ENCODE results near the gene FOS. TPM values are rescaled to one million over a fixed set of nuclear protein-coding genes. Genes with fewer than 3 reads are reported as not detected.

Gene FOS
- total RNA-seq, 2 experiments from 2014 or later: 1,565 to 1,685 TPM

GRCh38 chr14:75323571-75323970 is 44.9 kb downstream of the FOS start:
- Histone ChIP-seq H3K27ac (ENCODE audit: low read depth in 1 of 2, low read length in 2 of 2) (no peak overlapping the region), H3K27me3 (ENCODE audit: control insufficient read depth in 1 of 2, insufficient read depth in 2 of 2, low read length in 2 of 2) (no peaks in the 10 kb centered on the region), H3K4me1 (ENCODE audit: insufficient read depth, low read length) (no peaks in the 10 kb centered on the region), H3K9me3 (ENCODE audit: control insufficient read depth in 1 of 2, insufficient read depth in 1 of 2, low read length in 2 of 2) (no peaks in the 10 kb centered on the region), H3K4me3 (ENCODE audit: low read length) (no peak overlapping the region), H3K36me3 (ENCODE audit: insufficient read depth, low read length) (no peaks in the 10 kb centered on the region)
- CTCF ChIA-PET: no interaction called here
- ATAC-seq (ENCODE audit: poor library complexity) (no peak), DNase-seq (no peak)
- no peaks in the 10 kb centered on the region for H3K9me3 Mint-ChIP-seq
- intact Hi-C loops (cut with DNase I, micrococcal nuclease): no loop called here
- no peak overlapping the region for H3K27ac Mint-ChIP-seq
- H3K27me3 Mint-ChIP-seq: no peaks in the 10 kb centered on the region
- no peak overlapping the region for H3K4me3 Mint-ChIP-seq
- H3K36me3 Mint-ChIP-seq (ENCODE audit: low read depth): no peaks in the 10 kb centered on the region
- H3K4me1 Mint-ChIP-seq (ENCODE audit: low read depth): no peaks in the 10 kb centered on the region
- POLR2A ChIA-PET: interaction anchor here (0.7 kb wide), 1 partner anchor 145 kb away, joined by 3 read pairs; no protein-coding TSS in a partner anchor
- TF ChIP-seq CTCF (IDR thresholded peaks at IDR 0.05): no peak

GRCh38 chr14:75328558-75329155 is 50.0 kb downstream of the FOS start:
- Histone ChIP-seq H3K36me3 (ENCODE audit: insufficient read depth, low read length) (no peaks in the 10 kb centered on the region), H3K4me1 (ENCODE audit: insufficient read depth, low read length) (peaks cover 7% of the 10 kb centered on the region), H3K9me3 (ENCODE audit: control insufficient read depth in 1 of 2, insufficient read depth in 1 of 2, low read length in 2 of 2) (no peaks in the 10 kb centered on the region), H3K27ac (ENCODE audit: low read depth in 1 of 2, low read length in 2 of 2) (no peak overlapping the region), H3K4me3 (ENCODE audit: low read length) (no peak overlapping the region), H3K27me3 (ENCODE audit: control insufficient read depth in 1 of 2, insufficient read depth in 2 of 2, low read length in 2 of 2) (no peaks in the 10 kb centered on the region)
- no peaks in the 10 kb centered on the region for H3K36me3 Mint-ChIP-seq (ENCODE audit: low read depth)
- peaks cover 14% of the 10 kb centered on the region for H3K4me1 Mint-ChIP-seq (ENCODE audit: low read depth)
- POLR2A ChIA-PET: no interaction called here
- TF ChIP-seq CTCF (IDR thresholded peaks at IDR 0.05): no peak
- no peaks in the 10 kb centered on the region for H3K27me3 Mint-ChIP-seq
- H3K4me3 Mint-ChIP-seq: no peak overlapping the region
- intact Hi-C loops (cut with DNase I, micrococcal nuclease): no loop called here
- ATAC-seq (ENCODE audit: poor library complexity) (no peak), DNase-seq (no peak)
- no peak overlapping the region for H3K27ac Mint-ChIP-seq
- CTCF ChIA-PET: no interaction called here
- H3K9me3 Mint-ChIP-seq: no peaks in the 10 kb centered on the region

- no peak for ATAC-seq (ENCODE audit: poor library complexity)
- Mint-ChIP-seq H3K36me3 (ENCODE audit: low read depth) (no peaks in the 10 kb centered on the region), H3K27me3 (no peaks in the 10 kb centered on the region), H3K4me1 (ENCODE audit: low read depth) (peaks cover 20% of the 10 kb centered on the region), H3K27ac (no peak overlapping the region), H3K4me3 (no peak overlapping the region), H3K9me3 (no peaks in the 10 kb centered on the region)
- no peak for DNase-seq
- Histone ChIP-seq H3K36me3 (ENCODE audit: insufficient read depth, low read length) (no peaks in the 10 kb centered on the region), H3K27ac (ENCODE audit: low read depth in 1 of 2, low read length in 2 of 2) (no peak overlapping the region), H3K4me1 (ENCODE audit: insufficient read depth, low read length) (peaks cover 14% of the 10 kb centered on the region), H3K9me3 (ENCODE audit: control insufficient read depth in 1 of 2, insufficient read depth in 1 of 2, low read length in 2 of 2) (no peaks in the 10 kb centered on the region), H3K27me3 (ENCODE audit: control insufficient read depth in 1 of 2, insufficient read depth in 2 of 2, low read length in 2 of 2) (no peaks in the 10 kb centered on the region), H3K4me3 (ENCODE audit: low read length) (no peak overlapping the region)
- ChIA-PET CTCF (no interaction called here), POLR2A (no interaction called here)
- intact Hi-C loops (cut with DNase I, micrococcal nuclease): no loop called here
- TF ChIP-seq CTCF (IDR thresholded peaks at IDR 0.05): no peak
Measured at GRCh38 chr14:75329369-75329768, 50.7 kb downstream of the FOS start.

All from CD4-positive, alpha-beta T cell (primary cell).